Uterus (tissue), 2 donors: ENCODE measurements around the gene PGF.

Experiments
- CTCF ChIP-seq, 4 experiments: fragments of 200-600 bp in 2 of 4; fragments of 450-650 bp in 2 of 4; sonication (generic) in 2 of 4; IDR thresholded peaks; one replicate each; pipeline ENCODE4 v1.5.1; 2016 to 2019; ENCODE audit warnings: antibody characterized with exemption in 4 of 4, mild to moderate bottlenecking in 2 of 4, moderate library complexity in 1 of 4
- POLR2A ChIP-seq, 2 donors: fragments of 450-650 bp; IDR thresholded peaks; one replicate each; pipeline ENCODE4 v1.6.1; 2016; ENCODE audit warnings: antibody characterized with exemption in 2 of 2, mild to moderate bottlenecking in 1 of 2, moderate library complexity in 1 of 2

- TF ChIP-seq CTCF (IDR thresholded peaks at IDR 0.05) (no peak), POLR2A (IDR thresholded peaks at IDR 0.05) (no peak)
Measured at GRCh38 chr14:74979029-74979428, 23.6 kb upstream of the PGF start.
